Myocyte (in vitro differentiated cells): ENCODE measurements around the gene NTM. TPM values are rescaled to one million over a fixed set of nuclear protein-coding genes. Genes with fewer than 3 reads are reported as not detected.
A peak's percentile ranks its signal among the peaks of the same experiment; 100 is the strongest.

Experiments
- DNase-seq: peaks from one replicate; pipeline ENCODE4 v3.0.0-alpha.2; 2012; ENCODE audit warnings: low read depth
- total RNA-seq: library from RNA; depleted of rRNA; stranded (reverse); fragments of >200 nt; gene quantifications from 2 replicates; pipeline ENCODE4 v1.2.3, GENCODE V29; 2014

NTM gene
- total RNA-seq, 1 donor from 2014 or later: 41.5 TPM

- peak; percentile 81 for DNase-seq
These were observed 662.6 kb downstream of the NTM start for GRCh38 chr11:132033051-132033450.

GRCh38 chr11:132035228-132035627 lies 664.8 kb downstream of the NTM start:
- DNase-seq: no peak

- DNase-seq: no peak
These were observed 665.4 kb downstream of the NTM start for GRCh38 chr11:132035766-132036165.

GRCh38 chr11:132036220-132036619 lies 665.8 kb downstream of the NTM start:
- DNase-seq: no peak

GRCh38 chr11:132036746-132037466 lies 666.5 kb downstream of the NTM start:
- no peak for DNase-seq

- no peak for DNase-seq
These were observed 667.0 kb downstream of the NTM start for GRCh38 chr11:132037467-132037862.

GRCh38 chr11:132037956-132038355 lies 667.5 kb downstream of the NTM start:
- DNase-seq: no peak

- DNase-seq: no peak
These were observed 669.1 kb downstream of the NTM start for GRCh38 chr11:132039521-132039920.

GRCh38 chr11:132042296-132042695 lies 671.9 kb downstream of the NTM start:
- DNase-seq: no peak

- DNase-seq: no peak
These were observed 673.3 kb downstream of the NTM start for GRCh38 chr11:132043714-132044113.

- DNase-seq: no peak
These were observed 674.7 kb downstream of the NTM start for GRCh38 chr11:132045107-132045506.

GRCh38 chr11:132046288-132046865 lies 676.0 kb downstream of the NTM start:
- DNase-seq: no peak

- DNase-seq: peak; percentile 53
These were observed 676.8 kb downstream of the NTM start for GRCh38 chr11:132047167-132047566.

GRCh38 chr11:132048040-132048439 lies 677.6 kb downstream of the NTM start:
- DNase-seq: no peak

- no peak for DNase-seq
These were observed 678.8 kb downstream of the NTM start for GRCh38 chr11:132049205-132049604.

GRCh38 chr11:132050049-132050448 lies 679.6 kb downstream of the NTM start:
- no peak for DNase-seq

- DNase-seq: peak; percentile 90
These were observed 680.3 kb downstream of the NTM start for GRCh38 chr11:132050577-132051165.

GRCh38 chr11:132051704-132052103 lies 681.3 kb downstream of the NTM start:
- DNase-seq: no peak

- DNase-seq: no peak
These were observed 681.9 kb downstream of the NTM start for GRCh38 chr11:132052342-132052741.

- no peak for DNase-seq
These were observed 682.5 kb downstream of the NTM start for GRCh38 chr11:132052904-132053303.

- DNase-seq: peak; percentile 91
These were observed 684.4 kb downstream of the NTM start for GRCh38 chr11:132054822-132055221.

- DNase-seq: no peak
These were observed 684.9 kb downstream of the NTM start for GRCh38 chr11:132055296-132055695.

GRCh38 chr11:132056689-132057088 lies 686.3 kb downstream of the NTM start:
- DNase-seq: peak; percentile 96
